Osteocyte (in vitro differentiated cells): Measurements from ENCODE around the gene ADAMTS10. TPM values are rescaled to one million over a fixed set of nuclear protein-coding genes. Genes with fewer than 3 reads are reported as not detected.
"Not testable (repeated sequence)": the region's sequence is repeated elsewhere in the genome, so short reads cannot be mapped to it uniquely, and the experiment has no call there.

Experiments
- DNase-seq: peaks from one replicate; pipeline ENCODE4 v3.0.0; 2021; ENCODE audit warnings: mixed read lengths; ENCODE audit not compliant: unreplicated experiment; ENCODE audit errors: extremely low spot score
- H3K27ac Mint-ChIP-seq: one replicate; pipeline ENCODE4 v1.8.0; 2021; ENCODE audit warnings: mild to moderate bottlenecking, mixed read lengths; ENCODE audit not compliant: unreplicated experiment
- H3K27me3 Mint-ChIP-seq: one replicate; pipeline ENCODE4 v1.8.0; 2021; ENCODE audit warnings: mixed read lengths; ENCODE audit not compliant: unreplicated experiment
- H3K36me3 Mint-ChIP-seq: one replicate; pipeline ENCODE4 v1.8.0; 2021; ENCODE audit warnings: mixed read lengths; ENCODE audit not compliant: unreplicated experiment
- H3K4me1 Mint-ChIP-seq: one replicate; pipeline ENCODE4 v1.8.0; 2021; ENCODE audit warnings: mixed read lengths; ENCODE audit not compliant: unreplicated experiment
- H3K4me3 Mint-ChIP-seq: one replicate; pipeline ENCODE4 v1.8.0; 2021; ENCODE audit warnings: mild to moderate bottlenecking, moderate library complexity, mixed read lengths; ENCODE audit not compliant: unreplicated experiment
- H3K9me3 Mint-ChIP-seq: one replicate; pipeline ENCODE4 v1.8.0; 2021; ENCODE audit warnings: mixed read lengths; ENCODE audit not compliant: unreplicated experiment
- total RNA-seq: library from RNA; stranded (reverse); gene quantifications from 2 replicates; pipeline ENCODE4 v1.2.1, GENCODE V29; 2021
- TF ChIP-seq, protein P1 (sequence below): fragments of 200-600 bp; sonication (generic); IDR thresholded peaks from 2 replicates; pipeline ENCODE4 v1.5.0; 2021; ENCODE audit warnings: antibody characterized with exemption, mild to moderate bottlenecking, moderate library complexity

The ADAMTS10 gene
- total RNA-seq, 1 donor from 2014 or later: 96.2 TPM

DNA sequence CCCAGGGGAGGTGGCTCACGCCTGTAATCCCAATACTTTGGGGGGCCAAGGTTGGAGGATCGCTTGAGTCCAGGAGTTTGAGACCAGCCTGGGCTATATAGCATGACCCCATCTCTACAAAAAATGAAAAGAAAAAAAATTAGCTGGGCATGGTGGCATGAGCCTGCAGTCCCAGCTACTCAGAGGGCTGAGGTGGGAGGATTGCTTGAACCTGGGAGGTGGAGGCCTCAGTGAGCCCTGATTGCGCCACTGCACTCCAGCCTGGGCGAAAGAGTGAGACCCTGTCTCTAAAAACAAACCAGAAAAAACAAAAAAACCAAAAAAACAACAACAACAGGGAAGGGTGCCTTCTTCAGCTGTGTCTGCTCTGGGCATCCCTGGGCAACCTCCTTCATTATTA is 32.8 kb downstream of the ADAMTS10 start:
- DNase-seq: no peak
- H3K27ac Mint-ChIP-seq: no peak overlapping the region
- peaks cover 3% of the 10 kb centered on the region for H3K36me3 Mint-ChIP-seq
- H3K4me1 Mint-ChIP-seq: peaks cover 8% of the 10 kb centered on the region
- no peak overlapping the region for H3K4me3 Mint-ChIP-seq
- H3K27me3 Mint-ChIP-seq: peaks cover 28% of the 10 kb centered on the region
- H3K9me3 Mint-ChIP-seq: no peaks in the 10 kb centered on the region
- TF ChIP-seq, protein P1, sequence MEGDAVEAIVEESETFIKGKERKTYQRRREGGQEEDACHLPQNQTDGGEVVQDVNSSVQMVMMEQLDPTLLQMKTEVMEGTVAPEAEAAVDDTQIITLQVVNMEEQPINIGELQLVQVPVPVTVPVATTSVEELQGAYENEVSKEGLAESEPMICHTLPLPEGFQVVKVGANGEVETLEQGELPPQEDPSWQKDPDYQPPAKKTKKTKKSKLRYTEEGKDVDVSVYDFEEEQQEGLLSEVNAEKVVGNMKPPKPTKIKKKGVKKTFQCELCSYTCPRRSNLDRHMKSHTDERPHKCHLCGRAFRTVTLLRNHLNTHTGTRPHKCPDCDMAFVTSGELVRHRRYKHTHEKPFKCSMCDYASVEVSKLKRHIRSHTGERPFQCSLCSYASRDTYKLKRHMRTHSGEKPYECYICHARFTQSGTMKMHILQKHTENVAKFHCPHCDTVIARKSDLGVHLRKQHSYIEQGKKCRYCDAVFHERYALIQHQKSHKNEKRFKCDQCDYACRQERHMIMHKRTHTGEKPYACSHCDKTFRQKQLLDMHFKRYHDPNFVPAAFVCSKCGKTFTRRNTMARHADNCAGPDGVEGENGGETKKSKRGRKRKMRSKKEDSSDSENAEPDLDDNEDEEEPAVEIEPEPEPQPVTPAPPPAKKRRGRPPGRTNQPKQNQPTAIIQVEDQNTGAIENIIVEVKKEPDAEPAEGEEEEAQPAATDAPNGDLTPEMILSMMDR: no peak

DNA sequence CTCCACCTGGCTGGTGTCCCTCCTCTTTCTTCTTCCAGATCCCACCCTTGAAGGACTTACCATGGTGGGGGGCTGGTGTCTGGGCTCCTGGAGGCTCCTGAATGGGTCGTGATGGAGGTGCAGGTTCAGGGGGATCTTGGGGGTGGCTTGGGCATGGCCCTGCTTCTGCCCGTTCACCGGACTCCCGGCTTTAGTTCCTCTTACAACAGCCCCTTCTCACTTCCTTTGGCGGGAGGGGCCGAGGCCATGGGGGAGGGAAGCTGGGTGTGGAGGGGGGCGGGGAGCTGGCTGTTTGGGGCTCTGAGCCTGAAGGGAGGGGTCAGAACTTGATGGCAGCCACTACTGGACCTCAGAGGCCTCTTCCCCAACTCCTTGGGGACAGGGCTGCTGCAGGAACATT is 33.3 kb downstream of the ADAMTS10 start, which contains the start of gene MYO1F:
Gene MYO1F (minus strand): TSS at position 196 of the 400 bp plus-strand sequence. CDS start 133 bp downstream, at position 63.
- Mint-ChIP-seq H3K4me1 (peaks cover 8% of the 10 kb centered on the region), H3K27ac (no peak within 1 kb of the TSS), H3K4me3 (no peak within 1 kb of the TSS), H3K36me3 (peaks cover 3% of the 10 kb centered on the region), H3K27me3 (peaks cover 28% of the 10 kb centered on the region), H3K9me3 (no peaks in the 10 kb centered on the region)
- TF ChIP-seq, protein P1: no peak
- DNase-seq: no peak

DNA sequence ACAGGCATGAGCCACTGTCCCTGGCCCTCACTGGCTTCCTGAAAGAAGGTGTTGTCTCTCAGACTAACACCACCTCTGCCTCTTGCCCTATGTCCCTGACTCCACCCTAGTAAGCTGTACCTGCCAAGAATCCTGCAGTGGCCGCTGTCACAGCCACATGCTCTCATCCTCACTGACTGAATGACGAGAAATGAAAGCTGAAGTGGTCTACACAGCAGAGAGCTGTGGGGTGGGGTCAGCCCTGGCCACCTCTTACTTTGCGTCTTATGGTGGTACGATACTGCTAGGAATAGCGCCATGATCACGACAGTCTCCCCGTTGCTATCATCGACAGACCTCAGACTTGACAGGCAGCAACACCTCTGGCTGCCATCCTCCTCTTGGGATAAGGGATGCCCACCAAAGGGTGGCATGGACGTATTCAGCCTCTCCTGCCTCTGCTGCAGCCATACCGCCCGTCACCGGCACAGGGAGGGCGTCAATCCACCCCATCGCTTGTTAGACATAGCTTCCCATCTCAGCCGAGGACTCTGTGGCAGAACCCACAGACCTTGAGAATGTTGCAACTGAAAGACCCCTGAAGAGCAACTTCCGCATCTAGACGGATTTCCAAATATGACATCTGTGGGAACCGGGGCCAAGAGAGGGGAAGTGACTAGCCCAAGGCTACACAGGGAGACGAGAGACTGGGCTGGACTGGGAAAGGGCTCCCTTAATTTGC is 34.1 kb downstream of the ADAMTS10 start:
- no peak overlapping the region for H3K4me3 Mint-ChIP-seq
- H3K9me3 Mint-ChIP-seq: no peaks in the 10 kb centered on the region
- no peak for DNase-seq
- peaks cover 28% of the 10 kb centered on the region for H3K27me3 Mint-ChIP-seq
- peaks cover 3% of the 10 kb centered on the region for H3K36me3 Mint-ChIP-seq
- TF ChIP-seq, protein P1: no peak
- no peak overlapping the region for H3K27ac Mint-ChIP-seq
- peaks cover 8% of the 10 kb centered on the region for H3K4me1 Mint-ChIP-seq

DNA sequence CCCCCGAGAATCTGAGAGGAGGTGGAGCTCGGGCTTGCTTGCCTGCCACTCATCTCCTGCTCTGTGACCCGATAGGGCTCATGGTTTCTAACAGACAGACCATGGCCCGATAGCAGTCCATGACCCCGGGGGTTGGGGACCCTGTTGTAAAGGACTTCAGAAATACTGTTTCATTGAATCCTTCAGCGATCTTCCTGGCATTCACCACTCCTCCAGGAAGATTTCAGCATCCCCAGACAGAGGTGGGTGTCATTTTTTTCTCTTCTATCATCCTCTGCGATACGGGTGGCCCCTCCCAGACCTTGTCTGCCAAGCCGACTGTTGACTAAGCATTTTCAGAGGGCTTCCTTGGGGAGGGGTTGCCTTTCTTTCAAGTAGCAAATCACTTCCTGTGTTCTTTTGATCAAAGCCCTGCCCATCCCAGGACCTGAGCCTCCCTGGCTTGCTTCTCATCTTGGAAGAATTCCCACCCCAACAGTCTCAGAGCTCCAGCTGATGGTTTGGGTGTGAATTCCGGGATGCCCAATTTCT is 35.0 kb downstream of the ADAMTS10 start:
- Mint-ChIP-seq H3K4me3 (no peak overlapping the region), H3K27me3 (peaks cover 28% of the 10 kb centered on the region), H3K27ac (no peak overlapping the region), H3K36me3 (peaks cover 3% of the 10 kb centered on the region), H3K4me1 (peaks cover 14% of the 10 kb centered on the region), H3K9me3 (no peaks in the 10 kb centered on the region)
- TF ChIP-seq, protein P1: no peak
- no peak for DNase-seq

DNA sequence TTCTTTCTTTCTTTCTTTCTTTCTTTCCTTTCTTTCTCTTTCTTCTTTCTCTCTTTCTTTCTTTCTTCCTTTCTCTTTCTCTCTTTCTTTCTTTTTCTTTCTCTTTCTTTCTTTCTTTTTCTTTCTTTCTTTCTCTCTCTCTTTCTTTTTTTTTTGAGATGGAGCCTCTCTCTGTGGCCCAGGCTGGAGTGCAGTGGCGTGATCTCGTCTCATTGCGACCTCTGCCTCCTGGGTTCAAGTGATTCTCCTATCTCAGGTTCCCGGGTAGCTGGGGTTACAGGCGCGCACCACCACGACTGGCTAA is 35.9 kb downstream of the ADAMTS10 start:
- not testable (repeated sequence) for H3K27ac Mint-ChIP-seq, H3K36me3 Mint-ChIP-seq
- H3K27me3 Mint-ChIP-seq: peaks cover 28% of the 10 kb centered on the region

More for the DNA sequence above, 35.9 kb downstream of the ADAMTS10 start:
- peaks cover 14% of the 10 kb centered on the region for H3K4me1 Mint-ChIP-seq
- not testable (repeated sequence) for H3K4me3 Mint-ChIP-seq, DNase-seq, H3K9me3 Mint-ChIP-seq
